Measurements from ENCODE around the gene PEX5L.

DNA sequence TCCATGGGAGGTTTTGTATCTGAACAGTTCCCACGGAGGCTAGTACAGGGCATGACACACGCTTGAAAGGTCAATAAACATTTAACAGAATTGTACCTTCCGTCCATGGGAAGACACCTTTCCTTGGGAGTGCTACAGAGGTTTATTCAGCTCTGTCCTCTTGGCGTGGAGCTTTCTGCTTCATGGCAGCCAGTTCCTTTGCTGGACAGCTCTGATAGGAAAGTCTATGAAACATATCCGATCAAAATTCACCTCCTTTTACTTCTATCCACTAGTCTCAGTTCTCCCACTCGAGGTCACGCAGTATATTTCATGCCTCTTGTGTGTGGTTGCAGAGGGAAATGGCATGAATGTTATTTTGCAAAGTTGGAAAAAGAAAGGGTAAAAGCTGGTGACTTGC lies 91.2 kb downstream of the PEX5L start:
- TF ChIP-seq POLR2AphosphoS5 (IDR thresholded peaks at IDR 0.05; ENCODE audit: low read depth, low read length) (no peak), FOXP2 (optimal IDR thresholded peaks at IDR 0.05; ENCODE audit: borderline replicate concordance, extremely low read depth, extremely low read length, insufficient read depth) (no peak), TAF1 (IDR thresholded peaks at IDR 0.05; ENCODE audit: borderline replicate concordance, insufficient read depth, low read length) (no peak)
- TF ChIP-seq, protein P1, sequence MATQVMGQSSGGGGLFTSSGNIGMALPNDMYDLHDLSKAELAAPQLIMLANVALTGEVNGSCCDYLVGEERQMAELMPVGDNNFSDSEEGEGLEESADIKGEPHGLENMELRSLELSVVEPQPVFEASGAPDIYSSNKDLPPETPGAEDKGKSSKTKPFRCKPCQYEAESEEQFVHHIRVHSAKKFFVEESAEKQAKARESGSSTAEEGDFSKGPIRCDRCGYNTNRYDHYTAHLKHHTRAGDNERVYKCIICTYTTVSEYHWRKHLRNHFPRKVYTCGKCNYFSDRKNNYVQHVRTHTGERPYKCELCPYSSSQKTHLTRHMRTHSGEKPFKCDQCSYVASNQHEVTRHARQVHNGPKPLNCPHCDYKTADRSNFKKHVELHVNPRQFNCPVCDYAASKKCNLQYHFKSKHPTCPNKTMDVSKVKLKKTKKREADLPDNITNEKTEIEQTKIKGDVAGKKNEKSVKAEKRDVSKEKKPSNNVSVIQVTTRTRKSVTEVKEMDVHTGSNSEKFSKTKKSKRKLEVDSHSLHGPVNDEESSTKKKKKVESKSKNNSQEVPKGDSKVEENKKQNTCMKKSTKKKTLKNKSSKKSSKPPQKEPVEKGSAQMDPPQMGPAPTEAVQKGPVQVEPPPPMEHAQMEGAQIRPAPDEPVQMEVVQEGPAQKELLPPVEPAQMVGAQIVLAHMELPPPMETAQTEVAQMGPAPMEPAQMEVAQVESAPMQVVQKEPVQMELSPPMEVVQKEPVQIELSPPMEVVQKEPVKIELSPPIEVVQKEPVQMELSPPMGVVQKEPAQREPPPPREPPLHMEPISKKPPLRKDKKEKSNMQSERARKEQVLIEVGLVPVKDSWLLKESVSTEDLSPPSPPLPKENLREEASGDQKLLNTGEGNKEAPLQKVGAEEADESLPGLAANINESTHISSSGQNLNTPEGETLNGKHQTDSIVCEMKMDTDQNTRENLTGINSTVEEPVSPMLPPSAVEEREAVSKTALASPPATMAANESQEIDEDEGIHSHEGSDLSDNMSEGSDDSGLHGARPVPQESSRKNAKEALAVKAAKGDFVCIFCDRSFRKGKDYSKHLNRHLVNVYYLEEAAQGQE (IDR thresholded peaks at IDR 0.05; ENCODE audit: insufficient read depth in 1 of 2, low read depth in 2 of 2, low read length in 2 of 2) = peak in 1 of 2 experiments; percentile 81; a peak in 2 of 4 replicates

Measured in PFSK-1 (cell line).